ENCODE results near the gene CALHM6.
"Not testable (repeated sequence)": the region's sequence is repeated elsewhere in the genome, so short reads cannot be mapped to it uniquely, and the experiment has no call there.

CALHM6 gene

DNA sequence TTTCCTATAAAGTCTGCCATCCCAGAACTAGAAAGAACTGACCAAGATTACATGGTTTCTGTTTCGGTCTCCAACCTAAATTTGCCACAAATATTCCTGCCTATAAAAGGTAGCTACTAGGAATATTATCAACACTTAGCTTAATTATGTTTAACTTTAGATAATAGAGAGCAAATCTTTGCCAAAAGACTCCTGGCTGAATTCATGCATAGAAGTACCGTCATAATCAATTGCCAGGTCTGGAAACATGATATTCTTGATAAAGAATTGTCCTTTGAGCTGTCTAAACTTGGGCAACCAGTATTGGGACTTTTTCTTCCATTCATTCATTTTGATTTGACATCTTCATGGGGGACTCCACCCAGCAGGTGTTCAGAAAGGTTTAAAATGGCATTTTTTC, 22.4 kb downstream of the CALHM6 start:
- no peak for DNase-seq

DNA sequence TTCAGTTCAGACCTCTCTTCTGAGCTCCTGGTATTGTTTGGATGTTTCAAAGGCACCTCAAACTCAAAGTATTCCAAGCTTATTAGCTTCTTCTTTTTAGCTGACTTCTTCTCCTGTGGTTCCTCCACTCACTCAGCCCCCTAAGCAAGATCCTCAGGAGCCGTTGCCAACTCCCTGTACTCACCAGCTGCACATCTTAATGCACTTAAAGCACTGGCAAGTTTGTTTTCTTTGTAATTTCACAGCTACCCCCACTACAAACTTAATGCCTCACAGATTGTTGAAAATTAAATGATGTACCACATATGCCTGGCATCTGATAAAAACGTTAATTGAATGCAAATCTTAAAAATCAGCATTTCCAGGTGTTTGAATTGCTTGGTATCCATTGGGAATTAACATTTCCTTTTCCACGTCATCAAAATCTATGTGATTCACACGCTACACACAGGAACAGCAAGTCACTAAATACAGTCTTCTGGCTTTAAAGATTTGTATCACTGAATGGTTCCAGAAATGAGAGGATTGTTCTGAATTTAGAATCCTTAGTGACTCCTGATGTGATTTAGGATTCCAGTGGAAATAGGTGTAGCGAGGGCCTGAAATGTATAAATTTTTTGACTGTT, 24.5 kb downstream of the CALHM6 start:
- no peak for DNase-seq

DNA sequence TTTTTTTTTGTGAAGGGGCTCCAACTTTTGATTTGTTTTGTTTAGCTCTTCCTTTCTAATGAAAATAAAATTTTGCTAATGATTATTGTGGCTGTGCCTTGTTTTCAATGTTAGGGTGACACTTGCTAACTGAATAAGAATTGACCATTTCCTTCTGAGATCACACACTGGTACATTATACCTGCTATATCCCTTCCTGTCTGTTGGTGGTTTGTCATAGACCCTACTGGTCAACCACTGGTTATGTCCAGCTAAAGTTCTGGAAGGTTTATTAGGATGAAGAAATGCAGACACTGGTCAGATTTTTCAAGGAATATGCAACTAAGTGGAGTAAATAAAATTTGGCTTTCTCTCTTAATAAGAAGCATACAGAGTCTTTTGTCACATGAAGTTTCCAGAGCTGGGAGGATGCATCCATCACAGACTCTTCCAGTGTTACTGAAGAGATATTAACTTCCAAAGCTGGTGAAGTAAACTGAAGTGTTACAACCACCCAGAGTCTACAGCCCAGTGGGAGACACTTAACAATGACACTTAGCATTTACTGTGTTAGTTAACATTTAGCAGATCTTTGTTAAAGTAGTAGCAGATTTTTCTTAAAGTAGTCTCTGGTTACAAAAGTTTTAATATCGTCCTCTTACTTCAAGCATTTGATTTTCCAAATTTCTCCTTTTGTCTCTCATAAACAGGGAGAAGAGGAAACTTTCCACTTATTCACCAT, 30.6 kb downstream of the CALHM6 start:
- no peak for DNase-seq

DNA sequence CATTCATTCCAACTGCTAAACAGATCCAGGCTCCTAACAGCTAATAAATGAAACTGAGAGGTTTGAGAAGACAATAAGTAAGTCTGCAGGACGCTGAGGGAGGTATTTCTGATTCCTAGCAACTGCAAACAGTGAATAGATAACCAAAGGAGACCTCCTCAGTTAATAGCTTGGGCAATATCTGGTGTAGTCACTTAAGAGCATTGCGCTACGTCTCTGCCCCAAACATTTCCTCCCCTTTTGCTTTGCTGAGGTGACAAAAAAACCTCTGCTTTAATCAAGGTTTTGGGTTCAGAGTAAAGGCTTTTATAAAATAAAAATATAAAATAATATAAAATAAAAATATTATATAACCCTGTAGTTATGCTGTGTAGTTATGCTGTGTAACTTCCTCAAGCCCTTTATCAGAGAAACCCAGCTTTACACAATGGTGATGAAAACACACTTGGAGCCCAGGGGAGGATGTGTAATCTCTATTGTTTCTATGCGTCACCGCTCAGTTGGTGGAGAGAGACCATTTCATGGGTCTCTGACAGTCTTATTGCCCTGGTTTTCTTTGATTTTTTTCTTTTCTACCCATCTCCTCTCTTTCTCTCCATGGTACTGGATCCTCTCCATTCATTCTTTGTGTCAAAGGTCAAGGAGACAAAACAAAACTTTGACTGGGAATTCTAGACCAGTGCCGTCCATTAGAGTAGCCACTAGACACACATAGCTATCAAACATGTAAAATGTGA, 31.3 kb downstream of the CALHM6 start:
- DNase-seq: no peak

DNA sequence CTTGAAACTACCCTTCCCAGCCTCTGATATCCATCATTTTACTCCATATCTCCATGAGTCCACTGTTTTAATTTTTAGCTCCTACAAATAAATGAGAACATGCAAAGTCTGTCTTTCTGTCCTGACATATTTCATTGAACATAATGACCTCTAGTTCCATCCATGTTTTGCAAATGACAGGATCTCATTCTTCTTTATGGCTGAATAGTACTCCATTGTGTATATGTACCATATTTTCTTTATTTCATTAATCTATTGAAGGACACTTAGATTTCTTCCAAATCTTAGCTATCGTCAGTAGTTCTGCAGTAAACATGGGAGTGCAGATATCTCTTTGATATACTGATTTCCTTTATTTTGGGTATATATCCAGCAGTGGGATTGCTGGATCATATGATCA, 34.0 kb downstream of the CALHM6 start:
- DNase-seq: not testable (repeated sequence)

DNA sequence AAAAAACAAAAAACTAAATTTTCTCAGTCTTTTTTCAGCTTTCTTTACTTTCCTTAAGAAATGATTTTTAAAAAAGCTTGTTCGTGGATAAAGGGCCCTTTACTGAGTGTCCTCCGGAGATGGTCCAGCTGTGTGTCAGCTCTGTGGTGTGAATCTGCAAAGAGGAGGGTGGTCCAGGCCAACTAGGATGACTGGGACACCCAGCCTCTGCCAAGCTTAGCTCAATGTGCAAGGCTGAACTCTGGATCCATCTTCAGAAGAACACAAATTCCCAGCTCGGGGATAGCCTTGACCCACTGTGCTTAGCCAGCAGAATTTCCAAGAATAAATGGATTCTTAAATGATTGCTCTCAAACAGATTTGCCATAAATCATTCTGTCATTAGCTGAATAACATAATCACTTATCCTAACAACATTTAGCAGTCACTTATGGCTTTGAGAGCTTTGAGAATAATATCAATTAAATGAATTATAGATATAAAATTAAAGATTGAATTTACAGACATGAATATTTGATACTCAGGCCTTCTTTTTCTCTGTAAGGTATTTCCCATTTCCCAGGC, 36.0 kb downstream of the CALHM6 start:
- DNase-seq: no peak

DNA sequence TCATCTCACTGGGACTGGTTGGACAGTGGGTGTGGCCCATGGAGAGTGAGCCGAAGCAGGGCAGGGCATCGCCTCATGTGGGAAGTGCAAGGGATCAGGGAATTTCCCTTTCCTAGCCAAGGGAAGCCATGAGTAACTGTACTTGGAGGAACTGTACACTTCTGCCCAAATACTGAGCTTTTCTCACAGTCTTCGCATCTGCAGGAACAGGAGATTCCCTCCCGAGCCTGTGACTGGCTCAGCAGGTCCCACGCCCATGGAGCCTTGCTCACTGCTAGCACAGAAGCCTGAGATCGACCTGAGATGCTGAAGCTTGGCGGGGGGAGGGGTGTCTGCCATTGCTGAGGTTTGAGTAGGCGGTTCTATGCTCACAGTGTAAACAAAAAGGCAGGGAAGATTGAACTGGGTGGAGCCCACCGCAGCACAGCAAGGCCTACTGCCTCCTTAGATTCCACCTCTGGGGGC, 39.8 kb downstream of the CALHM6 start:
- no peak for DNase-seq

DNA sequence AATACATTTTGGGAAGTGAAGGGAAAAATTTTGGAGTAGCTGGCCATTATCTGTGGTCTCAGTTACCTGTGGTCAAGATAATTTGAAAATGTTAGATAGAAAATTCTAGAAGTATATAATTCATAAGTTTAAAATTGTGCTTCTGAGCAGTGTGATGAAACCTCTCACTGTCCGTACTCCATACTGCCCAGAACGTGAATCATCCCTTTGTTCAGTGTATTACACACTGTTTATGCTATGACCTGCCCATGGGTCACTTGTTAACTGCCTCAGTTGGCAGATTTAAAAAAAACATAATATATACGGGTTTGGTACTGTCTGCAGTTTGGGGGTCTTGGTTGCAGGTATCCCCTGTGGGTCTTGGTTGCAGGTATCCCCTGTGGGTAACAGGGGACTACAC, 46.1 kb downstream of the CALHM6 start:
- DNase-seq: no peak

DNA sequence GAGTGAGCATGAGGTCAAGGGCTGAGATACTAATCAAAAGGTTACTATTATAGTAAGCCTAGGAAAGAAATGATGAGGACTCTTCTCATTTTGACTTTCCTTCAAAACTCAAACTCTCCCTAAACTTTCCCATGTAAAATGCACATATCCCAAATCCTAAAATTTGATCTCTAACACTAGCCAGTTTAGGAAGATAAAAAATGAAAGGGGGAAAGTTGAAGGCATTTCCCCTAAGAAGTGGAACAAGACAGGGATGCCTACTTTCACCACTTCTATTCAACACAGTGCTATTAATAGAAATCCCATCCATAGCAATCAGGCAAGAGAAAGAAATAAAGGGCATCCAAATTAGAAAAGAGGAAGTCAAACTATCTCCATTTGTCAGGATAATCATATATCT, 47.4 kb downstream of the CALHM6 start:
- DNase-seq: no peak

DNA sequence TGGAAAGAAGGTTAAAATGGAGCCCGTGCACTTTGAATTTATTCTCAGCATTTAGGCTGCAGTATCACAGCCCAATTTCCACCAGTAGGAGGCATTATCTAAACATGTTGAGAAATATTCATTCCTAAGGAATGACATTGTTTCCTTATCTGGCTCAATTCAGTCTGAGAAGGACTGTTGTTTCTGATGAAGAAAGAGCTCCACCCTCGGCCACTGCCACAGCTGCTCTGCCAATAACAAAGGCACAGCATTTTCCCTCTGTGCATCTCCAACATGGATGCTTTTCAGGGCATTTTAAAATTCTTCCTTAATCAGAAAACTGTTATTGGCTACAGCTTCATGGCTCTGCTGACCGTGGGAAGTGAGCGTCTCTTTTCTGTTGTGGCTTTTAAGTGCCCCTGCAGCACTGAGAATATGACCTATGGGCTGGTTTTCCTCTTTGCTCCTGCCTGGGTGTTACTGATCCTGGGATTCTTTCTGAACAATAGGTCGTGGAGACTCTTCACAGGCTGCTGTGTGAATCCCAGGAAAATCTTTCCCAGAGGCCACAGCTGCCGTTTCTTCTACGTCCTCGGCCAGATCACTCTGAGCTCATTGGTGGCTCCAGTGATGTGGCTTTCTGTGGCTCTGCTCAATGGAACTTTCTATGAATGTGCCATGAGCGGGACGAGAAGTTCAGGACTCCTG, 50.4 kb downstream of the CALHM6 start, which contains the start of gene CALHM5:
Gene CALHM5 (plus strand): TSS at position 216 of the 687 bp plus-strand sequence. CDS start 58 bp downstream, at position 274.
- DNase-seq: peak; percentile 46

DNA sequence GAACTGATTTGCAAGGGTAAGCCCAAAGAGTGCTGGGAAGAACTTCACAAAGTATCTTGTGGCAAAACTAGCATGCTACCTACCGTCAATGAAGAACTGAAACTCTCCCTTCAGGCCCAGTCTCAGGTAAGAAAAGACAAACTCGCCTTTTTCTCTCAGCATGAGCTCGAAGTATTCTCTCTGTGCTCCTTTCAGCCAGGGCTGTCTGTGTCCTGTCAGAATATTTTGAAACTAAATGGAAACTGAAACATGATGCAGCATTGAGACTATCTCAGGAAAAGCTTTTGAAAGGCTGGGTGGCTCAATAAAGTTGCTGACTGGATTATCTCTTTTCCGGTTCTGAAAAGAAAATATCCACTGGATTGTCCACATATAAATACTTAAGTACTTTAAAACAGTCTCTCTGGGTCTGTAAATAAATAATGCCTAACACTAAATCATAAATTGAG, 51.0 kb downstream of the CALHM6 start:
- no peak for DNase-seq

DNA sequence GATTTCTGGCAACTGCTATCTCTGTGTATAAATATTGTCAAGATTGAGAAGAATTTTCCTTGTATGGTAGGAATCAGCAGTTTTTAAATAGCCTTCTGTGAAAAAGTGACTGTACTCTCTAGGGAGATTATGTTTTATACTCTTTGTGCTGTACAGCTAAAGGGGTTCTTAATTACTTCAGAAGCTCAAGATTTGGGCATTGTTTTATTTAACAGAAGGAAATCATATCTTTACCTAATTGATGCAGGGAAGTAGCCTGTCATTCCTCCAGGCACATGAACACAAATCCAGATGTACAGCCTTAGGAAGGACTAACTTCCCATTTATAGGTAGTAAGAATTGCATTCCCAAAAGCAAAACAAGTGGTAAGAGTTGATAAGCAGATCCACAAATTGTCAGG, 51.6 kb downstream of the CALHM6 start:
- no peak for DNase-seq
